NCI-H1694 (cell line): Measurements from ENCODE around the gene RFX7.
"Not testable (repeated sequence)": the region's sequence is repeated elsewhere in the genome, so short reads cannot be mapped to it uniquely, and the experiment has no call there.

ENCODE experiments used
- DNase-seq: peaks from one replicate; lab custom pipeline; 2025; lab: John Stamatoyannopoulos, UW

Gene RFX7

DNA sequence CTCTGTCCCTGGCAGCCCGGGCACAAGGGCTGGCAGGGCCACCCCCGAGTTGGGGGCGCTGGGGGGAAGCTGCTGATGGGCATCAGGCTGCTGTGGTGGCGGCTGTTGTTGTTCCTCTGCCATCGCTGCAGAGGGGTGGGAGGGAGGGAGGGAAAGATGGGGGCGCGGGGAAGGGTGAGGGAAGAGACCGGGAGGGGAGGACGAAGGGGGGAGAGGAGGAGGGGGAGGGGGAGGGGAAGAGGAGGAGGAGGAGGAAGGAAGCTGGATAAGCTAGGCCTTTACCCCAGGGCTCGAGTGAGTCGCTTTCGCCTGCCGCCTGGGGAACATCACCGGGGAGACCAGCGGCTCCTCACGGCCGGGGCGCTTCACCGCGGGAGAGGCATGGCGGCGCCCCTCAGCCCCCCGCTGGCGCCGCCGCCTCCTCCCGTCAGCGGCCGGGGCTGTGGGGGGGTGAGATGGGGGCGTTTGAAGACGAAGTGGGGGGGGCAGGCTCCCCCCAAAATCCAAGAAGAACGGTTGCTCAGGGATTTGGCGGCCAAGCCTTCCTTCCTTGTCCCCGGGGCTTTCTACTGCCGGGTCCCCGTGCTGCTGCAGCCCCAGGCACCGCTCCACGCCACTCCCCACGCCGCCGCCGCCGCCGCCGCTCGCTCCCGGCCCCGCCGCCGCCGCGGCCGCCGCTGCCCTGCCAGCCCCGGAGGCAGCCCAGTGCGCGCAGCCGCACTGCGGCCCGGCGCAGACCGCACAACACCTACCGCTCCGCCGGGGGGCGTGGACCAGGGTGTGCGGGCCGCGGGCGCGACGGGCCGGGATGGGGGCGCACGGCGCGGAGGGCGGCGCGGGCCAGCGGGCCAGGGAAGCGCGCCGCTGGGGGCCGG, at the start of gene RFX7:
Gene RFX7 (minus strand): TSS at position 717 of the 875 bp plus-strand sequence. CDS start 594 bp downstream, at position 123.
- DNase-seq, result no peak

DNA sequence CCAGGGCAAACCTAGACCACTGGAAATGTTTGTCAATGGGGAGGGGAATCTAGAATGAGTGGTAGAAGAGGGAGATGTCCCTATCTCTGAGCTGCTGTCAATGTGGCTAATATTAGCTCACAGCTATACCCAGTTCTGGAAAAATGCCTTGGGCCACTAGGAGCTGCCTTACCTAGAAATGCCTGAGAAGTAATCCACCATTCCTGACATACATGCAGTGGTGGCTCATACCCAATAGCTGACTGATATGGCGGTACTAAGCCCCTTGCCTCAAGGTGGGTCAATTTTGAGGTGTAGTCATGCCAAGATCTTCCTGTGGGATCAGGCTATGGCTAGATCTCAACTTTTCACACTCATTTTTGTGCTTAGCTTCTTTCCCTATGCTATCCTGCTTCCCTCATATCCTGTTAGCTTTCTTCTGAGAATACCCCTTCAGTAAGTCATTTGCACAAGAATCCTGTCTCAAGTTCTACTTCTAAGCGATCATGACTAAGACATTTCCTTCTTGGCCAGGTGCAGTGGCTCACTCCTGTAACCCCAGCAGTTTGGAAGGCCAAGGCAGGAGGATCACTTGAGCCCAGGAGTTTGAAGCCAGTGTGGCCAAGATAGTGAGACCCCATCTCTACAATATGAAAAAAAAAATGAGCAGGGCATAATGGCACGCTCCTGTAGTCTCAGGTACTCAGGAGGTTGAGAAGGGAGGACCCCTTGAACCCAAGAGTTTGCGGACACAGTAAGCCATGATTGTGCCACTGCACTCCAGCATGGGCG, 49.1 kb upstream of the RFX7 start:
- no peak for DNase-seq

DNA sequence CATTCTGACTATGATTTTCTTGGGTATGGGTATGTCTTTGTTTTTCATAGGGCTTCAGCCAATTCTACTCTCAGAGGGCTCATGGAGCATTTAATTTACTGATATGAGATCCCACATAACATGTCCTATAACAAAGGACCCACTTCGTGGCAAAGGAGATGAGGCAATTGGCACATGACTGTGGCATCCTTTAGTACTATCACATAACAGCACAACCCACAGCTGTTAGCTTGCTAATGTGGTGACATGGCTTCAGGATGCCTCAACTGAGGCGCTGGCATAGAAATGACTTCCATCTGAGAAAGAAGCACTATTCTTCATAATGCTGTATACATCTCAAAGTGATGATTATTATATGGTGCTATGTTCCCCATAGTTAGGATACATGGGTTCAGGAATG, 48.1 kb upstream of the RFX7 start:
- DNase-seq, result no peak

DNA sequence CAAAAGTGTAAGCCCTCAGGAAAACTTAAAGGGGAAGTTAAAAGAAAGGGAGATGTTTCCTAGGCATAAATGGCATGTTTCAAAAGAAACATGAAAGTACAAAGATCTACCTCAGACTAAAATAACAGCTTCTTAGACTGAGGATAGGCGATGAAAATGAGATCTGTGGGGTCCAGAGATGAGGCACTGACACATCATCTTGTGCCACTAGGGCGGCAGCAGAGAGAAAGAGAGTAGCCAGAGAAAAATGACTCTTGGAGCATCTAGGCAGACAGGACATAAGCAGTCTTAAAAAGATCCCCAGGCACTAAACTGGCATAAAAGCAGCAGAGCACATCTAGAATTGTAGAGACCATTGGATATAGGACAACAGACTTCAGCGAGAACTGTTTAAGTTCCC, 42.5 kb upstream of the RFX7 start:
- DNase-seq, result no peak

DNA sequence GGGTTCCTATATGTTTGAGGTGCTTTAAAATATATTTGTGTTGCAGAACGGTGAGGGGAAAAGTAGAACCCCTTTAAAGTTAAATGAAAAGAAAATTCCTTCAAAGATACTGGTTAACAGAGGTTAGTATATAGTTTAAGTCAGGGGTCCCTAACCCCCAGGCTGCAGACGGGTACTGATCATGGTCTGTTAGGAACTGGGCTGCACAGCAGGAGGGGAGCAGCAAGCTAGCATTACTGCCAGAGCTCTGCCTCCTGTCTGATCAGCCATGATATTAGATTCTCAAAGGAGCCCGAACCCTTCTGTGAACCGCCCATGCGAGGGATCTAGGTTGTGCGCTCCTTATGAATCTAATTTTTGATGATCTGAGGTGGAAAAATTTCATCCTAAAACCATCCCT, 37.5 kb upstream of the RFX7 start:
- DNase-seq, result no peak

DNA sequence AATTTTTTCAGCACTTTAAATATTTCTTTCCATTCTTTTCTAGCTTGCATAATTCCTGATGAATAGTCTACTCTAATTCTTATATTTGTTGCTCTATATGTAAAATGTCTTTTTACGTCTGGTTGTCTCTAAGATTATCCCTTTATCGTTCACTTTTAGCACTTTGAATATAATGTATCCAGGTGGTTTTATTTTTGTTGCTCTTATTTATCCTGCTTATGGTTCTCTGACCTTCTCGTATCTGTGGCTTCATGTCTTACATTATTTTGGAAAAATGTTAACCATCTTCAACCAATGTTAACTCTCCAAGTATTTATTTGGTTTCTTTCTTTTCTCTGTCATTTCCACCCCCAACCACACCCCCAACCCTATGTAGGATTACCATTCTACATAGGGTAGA, 30.0 kb upstream of the RFX7 start:
- DNase-seq, result no peak

DNA sequence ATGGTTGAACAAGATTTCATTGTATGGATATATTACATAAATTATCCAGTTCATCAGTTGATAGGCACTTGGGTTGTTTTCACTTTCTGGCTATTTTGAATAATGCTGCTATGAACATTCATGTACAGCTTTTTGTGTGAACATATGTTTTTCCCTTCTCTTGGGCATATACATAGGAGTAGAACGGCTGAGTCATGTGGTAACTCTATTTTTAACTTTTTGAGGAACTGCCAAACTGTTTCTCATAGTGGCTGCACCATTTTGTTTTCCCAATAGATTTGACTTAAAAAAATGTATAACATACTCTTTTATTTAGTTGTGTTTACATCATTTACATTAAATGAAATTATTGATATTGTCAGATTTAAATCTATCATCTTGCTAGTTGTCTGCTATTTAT, 28.8 kb upstream of the RFX7 start:
- no peak for DNase-seq

DNA sequence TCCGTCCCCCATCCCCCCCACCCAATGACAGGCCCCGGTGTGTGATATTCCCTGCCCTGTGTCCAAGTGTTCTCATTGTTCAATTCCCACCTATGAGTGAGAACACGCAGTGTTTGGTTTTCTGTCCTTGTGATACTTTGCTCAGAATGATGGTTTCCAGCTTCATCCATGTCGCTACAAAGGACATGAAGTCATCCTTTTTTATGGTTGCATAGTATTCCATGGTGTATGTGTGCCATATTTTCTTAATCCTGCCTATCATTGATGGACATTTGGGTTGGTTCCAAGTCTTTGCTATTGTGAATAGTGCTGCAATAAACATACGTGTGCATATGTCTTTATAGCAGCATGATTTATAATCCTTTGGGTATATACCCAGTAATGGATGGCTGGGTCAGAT, 22.8 kb upstream of the RFX7 start:
- not testable (repeated sequence) for DNase-seq

DNA sequence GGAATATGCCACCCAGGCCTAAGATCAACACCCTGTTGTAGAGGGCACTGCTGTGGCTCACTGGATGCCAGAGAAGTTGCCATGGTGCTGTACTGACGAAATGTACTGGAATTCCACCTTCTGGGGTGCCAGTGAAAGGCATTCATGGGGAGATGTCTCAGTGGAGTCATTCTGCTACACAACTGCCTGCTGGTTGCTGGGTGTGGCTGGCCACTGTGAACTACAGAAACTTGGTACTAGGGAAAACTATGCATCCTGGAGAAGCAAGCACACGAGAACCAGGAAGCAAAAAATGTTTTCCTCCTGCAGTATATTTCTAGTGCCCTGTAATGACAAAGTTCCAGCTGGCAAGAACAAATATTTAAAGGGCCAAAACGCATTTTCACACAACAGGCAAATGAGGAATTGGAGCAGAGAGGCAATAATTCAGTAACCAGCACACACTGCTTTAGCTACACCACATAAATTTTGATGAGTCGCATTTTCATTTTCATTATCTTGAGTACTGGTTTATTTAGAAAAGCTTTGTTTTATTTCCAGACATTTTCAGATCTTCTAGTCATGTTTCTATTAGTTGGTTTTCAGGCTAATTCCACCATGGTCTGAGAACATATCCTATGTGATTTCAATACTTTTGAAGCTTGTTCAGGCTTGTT, 18.3 kb upstream of the RFX7 start:
- no peak for DNase-seq

DNA sequence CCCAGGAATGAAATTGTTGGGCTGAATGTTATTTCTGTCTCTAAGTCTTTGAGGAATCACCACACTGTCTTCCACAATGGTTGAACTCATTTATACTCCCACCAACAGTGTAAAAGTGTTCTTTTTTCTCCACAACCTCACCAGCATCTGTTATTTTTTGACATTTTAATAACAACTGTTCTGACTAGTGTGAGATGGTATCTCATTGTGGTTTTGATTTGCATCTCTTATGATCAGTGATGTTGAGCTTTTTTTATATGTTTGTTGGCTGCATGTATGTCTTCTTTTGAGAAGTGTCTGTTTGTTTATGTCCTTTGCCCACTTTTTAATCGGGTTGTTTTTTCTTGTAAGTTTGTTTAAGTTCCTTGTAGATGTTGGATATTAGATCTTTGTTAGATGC, 13.6 kb upstream of the RFX7 start:
- DNase-seq, result not testable (repeated sequence)

DNA sequence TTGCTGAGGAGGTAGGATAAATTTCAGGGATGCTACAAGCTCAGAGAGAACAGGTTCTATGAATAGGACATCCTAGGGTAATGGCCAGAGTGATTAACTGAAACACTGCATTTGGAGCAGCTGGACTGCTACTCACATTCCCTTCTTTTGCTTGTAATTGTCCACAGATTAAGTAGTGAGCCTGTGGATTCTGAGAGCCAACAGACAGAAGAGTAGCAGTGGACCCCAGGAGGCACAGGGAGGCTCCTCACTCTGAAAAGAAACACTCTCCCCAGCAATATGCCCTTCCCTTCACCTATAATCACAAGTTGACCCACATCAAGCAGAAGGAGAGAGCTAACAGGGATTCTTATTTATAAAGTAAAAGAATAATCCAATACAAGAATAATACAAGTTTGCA, 10.6 kb upstream of the RFX7 start:
- DNase-seq, result no peak

DNA sequence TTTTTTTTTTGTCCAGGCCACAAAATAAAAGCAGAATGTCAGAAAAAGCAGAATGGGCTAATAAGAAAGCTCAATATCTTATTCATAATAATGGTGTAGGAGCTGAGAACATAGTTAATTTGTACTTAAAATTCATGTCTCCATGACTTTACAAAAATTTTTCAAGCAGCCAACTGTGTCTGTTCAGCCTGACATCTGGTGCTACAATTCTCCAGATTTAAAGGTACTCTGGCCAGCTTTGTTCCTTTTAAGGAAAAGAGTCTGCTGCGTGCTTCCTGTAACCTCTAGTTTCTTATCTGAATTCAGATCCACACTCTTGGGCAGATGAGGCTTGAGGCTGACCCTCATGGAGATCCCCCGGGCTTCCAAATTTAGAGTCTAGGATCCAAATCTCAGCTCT, 8.7 kb upstream of the RFX7 start:
- DNase-seq, result peak; percentile 28

DNA sequence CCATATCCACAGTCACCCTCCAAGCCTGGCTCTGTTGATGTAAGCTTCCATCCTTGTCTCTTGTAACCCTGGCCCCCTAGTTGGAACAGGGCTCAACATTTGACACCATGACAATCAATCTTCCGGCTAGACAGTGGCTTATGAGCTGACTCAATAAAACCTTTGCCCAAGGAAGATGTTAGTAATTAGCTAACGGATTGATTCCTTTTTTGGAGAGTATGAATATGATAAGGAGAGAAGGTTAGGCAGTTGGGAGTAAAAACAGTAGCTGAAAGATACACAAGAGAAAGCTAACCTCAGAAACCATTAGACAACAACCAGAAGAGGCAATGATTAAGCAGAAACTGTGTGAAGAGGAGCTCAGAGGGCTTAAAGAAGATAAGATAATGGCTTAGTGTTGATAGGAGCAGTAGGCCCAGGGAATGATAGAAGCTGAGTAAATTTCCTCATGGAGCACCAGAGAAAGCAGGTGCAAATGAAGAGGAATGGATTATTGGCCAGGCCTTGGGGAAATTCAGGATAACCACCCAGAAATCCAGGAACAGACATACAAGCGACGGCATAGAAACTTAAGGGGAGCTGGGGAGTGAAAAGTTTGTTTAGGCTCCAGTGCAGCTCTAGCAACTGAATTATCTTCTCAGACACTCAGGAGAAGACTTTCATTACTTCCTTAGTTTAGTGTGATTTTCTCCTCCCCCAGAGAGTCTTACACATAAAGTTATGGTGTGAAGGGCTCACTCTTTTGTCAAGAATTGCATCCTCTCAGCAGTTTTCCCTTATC, 7.8 kb upstream of the RFX7 start:
- DNase-seq, result no peak

DNA sequence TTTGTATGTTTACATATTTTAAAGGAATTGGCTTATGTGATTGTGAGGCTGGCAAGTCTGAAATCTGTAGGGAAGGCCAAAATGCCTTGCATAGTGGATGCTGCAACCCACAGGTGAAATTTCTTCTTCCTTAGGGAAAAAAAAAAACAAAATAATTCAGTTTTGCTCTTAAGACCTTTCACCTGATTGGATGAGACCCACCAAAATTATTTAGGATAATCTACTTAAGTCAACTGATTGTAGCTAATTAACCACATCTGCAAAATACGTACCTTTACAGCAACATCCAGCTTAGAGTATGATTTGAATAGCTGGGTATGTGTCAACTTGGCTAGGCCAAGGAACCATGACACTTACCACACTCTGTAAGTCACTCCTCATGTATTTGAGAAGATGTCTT, 6.9 kb upstream of the RFX7 start:
- DNase-seq, result no peak

DNA sequence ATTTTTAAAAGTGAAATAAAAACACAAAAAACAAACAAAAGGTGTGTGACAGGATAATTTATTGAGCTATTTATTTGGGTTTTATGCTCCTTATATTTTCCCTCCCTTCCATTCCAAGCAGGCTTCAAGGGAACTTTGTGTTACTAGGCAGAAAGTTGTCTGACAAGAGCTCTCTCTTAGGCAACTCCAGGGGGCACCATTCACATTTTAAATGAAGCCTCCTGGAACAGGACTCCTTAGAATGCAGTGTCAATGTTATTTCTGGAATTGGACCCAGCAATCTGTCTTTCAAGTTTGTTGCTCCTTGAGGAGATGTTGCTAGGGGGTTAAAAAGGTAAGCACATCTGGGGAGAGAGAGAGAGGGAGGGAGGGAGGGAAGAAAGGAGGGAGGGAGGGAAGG, 5.4 kb upstream of the RFX7 start:
- DNase-seq, result peak; percentile 36

DNA sequence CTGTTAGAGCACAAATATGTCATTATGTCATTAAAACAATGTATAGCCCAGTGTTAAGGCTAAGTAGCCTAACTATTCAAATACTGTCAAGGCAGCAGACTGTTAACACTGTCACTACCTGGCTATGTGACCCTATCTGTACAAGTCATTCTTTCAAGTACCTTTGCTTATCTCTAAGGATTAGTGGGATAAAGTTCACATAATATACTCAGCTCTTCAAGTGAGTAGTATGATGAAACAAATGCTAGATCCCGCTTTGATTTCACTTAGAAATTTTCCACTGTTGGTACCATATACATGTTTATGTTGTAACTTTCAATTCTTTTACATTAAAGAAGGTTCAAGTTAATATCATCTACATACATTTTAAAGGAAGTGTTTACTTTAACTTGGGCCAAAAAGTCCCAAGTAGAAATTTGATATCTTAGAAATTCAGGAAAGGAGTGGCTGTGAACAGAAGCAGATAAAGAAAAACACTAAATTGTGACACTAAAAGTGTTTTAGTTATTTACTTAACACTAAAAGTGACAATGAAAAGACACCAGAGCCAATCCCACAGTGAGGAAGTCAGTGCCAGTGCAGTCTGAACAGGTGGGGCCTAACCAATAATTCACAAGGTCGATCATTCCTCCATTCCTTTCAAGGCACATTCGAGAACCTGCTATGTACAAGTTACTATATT, 4.8 kb upstream of the RFX7 start:
- no peak for DNase-seq

DNA sequence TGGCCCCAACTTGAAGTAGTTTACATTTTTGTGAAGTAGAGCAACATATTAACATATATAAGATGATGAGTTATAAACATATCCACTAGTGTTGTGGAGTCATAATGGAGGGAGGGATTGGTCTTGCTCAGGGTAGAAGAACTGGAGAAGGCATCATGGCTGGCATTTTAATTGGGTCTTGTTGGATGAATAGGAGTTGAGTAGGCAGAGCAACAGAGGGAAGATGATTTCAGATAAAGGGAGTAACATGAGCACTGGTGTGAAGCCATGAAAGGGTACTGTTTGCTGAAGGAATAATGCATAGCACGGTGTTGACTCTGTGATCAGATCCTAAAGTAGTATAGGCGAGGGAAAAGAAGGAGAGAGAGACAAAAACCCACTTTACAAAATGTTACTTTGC, 3.6 kb upstream of the RFX7 start:
- DNase-seq, result no peak

DNA sequence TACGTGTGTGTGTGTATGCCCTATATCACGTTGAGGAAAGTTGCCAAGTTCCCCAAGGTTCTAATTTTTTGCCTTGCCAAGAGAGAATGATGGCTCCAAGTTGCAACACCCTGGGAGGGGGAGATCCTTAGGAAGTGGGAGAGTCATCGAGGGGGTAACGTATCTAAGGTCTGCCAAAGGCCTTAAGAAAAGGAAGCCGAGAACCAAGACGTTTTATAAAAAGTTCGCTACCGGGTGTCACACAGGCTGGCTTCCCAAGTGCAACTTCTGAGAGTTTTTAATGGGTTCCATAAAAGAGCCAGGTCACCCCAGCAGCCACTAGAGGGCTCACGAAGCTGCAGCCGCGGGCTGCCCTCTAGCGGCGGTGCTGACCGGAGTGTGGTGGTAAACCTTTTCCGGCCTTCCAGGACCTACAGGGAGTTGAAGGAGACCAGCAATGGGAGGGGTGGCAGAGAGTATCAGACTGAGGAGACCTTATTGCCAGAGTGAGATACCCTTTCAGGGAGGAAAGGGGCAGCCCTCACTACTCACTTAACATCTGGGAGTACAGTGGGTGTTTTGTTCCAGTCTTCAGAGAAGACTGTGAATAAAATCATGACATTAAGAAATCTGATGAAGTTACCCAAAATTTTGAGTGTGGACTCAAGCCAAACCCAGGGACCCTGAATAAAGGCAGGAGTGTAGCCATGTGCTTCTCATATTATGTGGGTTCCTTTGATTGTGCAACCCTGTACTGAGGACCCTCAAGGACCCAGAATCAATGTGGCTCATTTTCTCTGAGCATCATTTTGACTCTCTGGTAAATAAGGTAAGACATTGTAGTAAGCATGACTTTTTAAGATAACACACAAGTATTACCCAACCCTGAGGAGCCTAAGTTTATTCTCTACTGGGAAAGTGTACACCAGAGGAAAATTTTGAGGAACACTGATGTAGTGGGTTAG, 2.5 kb upstream of the RFX7 start:
- peak; percentile 76 for DNase-seq

DNA sequence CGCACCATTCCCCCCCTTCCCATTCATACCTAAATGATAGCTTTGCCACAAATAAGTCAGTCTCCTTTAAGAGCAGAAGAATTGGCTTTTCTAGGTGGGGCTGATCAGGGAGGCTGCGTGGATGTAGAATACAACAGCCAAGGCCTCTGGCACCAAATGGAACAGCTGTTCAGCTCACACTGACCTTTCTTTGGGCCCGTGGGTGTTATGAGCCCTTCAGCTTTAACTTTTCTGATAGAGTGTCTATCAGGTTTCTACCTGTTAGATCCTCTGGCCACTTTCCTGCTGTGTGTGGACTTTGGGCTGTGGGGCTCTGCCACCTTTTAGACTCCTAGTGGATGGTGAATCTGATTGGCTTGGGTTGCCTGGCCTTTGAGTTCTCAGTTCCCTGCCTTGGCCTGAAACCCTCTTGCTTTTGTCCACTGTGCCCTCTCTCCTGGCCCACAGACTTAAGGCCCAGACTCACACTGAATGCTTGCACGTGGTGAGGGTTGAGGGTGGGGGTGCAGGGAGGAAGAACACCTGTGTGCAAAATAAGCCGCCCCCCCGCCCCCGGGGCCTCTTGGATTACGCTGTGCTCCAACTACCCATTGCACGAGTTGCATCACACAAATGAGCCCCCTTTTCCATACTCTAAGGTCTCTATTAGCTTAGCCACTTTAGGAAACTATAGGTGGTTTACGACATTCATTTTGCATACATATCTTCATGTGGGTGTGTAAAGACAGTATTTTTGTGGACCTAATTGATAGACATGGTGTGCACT, 1.3 kb upstream of the RFX7 start:
- peak; percentile 67 for DNase-seq
